Panc1 (cell line): ENCODE measurements around the gene MITF. TPM values are rescaled to one million over a fixed set of nuclear protein-coding genes. Genes with fewer than 3 reads are reported as not detected.

Experiments
- ATAC-seq: fragments of 200-7000 bp; cut with Tn5 transposase; 2 replicates; pipeline ENCODE4 v1.9.1; 2020; ENCODE audit warnings: mild to moderate bottlenecking, moderate library complexity
- BruUV-seq: library from RNA; stranded (reverse); fragments of 400-500 nt; replicated peaks from 2 replicates; lab custom pipeline; 2021; lab: Mats Ljungman, UMichigan
- CTCF ChIA-PET: fragments of 300-600 bp; sonication (Branson Sonifier 250); formaldehyde crosslinking; loops from one replicate; lab custom pipeline; 2022; ENCODE audit warnings: antibody characterized with exemption; lab: Charles Lee
- POLR2A ChIA-PET: fragments of 300-600 bp; sonication (Branson Sonifier 250); formaldehyde crosslinking; loops from one replicate; lab custom pipeline; 2022; ENCODE audit warnings: antibody characterized with exemption; lab: Charles Lee
- DNase-seq: peaks from one replicate; pipeline ENCODE4 v3.0.0-alpha.2; 2010; ENCODE audit warnings: low read depth, low spot score
- H3K27ac ChIP-seq: 2 replicates; pipeline ENCODE4 v1.5.1; 2011; ENCODE audit warnings: mild to moderate bottlenecking, low read length, inconsistent platforms
- H3K27me3 ChIP-seq: fragments of 200-500 bp; sonication (Bioruptor generic); 2 replicates; pipeline ENCODE4 v1.6.0; 2014; ENCODE audit warnings: low read length, inconsistent platforms; ENCODE audit not compliant: control insufficient read depth, insufficient read depth
- H3K36me3 ChIP-seq: fragments of 200-500 bp; sonication (Bioruptor generic); 2 replicates; pipeline ENCODE4 v1.5.1; 2014; ENCODE audit warnings: inconsistent platforms, mild to moderate bottlenecking, low read length, moderate library complexity; ENCODE audit not compliant: control insufficient read depth, insufficient read depth
- H3K4me1 ChIP-seq: 2 replicates; pipeline ENCODE4 v1.5.1; 2011; ENCODE audit warnings: inconsistent platforms, mild to moderate bottlenecking, low read length, moderate library complexity; ENCODE audit not compliant: control insufficient read depth, insufficient read depth
- H3K4me3 ChIP-seq, 2 experiments: 2 replicates each; pipeline ENCODE4 v1.5.1; 2011 to 2012; ENCODE audit warnings: low read depth in 2 of 2, low read length in 2 of 2, mild to moderate bottlenecking in 2 of 2, inconsistent platforms in 1 of 2, moderate library complexity in 1 of 2
- H3K9me3 ChIP-seq: fragments of 200-500 bp; sonication (Bioruptor generic); 2 replicates; pipeline ENCODE4 v1.5.1; 2014; ENCODE audit warnings: low read depth, mild to moderate bottlenecking, inconsistent platforms, low read length, moderate library complexity; ENCODE audit not compliant: control insufficient read depth, insufficient read depth
- CTCF ChIP-seq: fragments of 450-650 bp; IDR thresholded peaks from 2 replicates; pipeline ENCODE4 v1.5.1; 2017; ENCODE audit warnings: mild to moderate bottlenecking
- POLR2AphosphoS5 ChIP-seq: IDR thresholded peaks from 2 replicates; pipeline ENCODE4 v1.6.1; 2012; ENCODE audit warnings: mild to moderate bottlenecking, low read depth, low read length, moderate library complexity
- REST ChIP-seq, 2 experiments: IDR thresholded peaks; 2 replicates each; pipeline ENCODE4 v1.6.1; 2011 to 2012; ENCODE audit warnings: low read depth in 2 of 2, control low read depth in 1 of 2, low read length in 1 of 2, mild to moderate bottlenecking in 1 of 2, moderate library complexity in 1 of 2; ENCODE audit not compliant: insufficient read depth in 1 of 2
- SIN3A ChIP-seq: IDR thresholded peaks from 2 replicates; pipeline ENCODE4 v1.6.1; 2012; ENCODE audit warnings: low read depth, mild to moderate bottlenecking, low read length, moderate library complexity, borderline replicate concordance; ENCODE audit not compliant: insufficient read depth
- TCF7L2 ChIP-seq: IDR thresholded peaks from 2 replicates; pipeline ENCODE4 v1.6.1; 2011; ENCODE audit warnings: mild to moderate bottlenecking, low read depth, low read length, inconsistent platforms
- in situ Hi-C: cut with HindIII; loops from 2 replicates; pipeline ENCODE4 v1.10.0; 2016; ENCODE audit warnings: low sequenced_read_pairs, low pct_unique_long_range_greater_than_20kb
- intact Hi-C: fragments of 100-400 bp; cut with micrococcal nuclease; formaldehyde crosslinking; loops from one replicate; pipeline ENCODE4 v1.10.0; 2022; ENCODE audit not compliant: unreplicated experiment
- total RNA-seq: library from RNA; stranded (reverse); gene quantifications from one replicate; pipeline ENCODE4 v1.2.1, GENCODE V29; 2021; ENCODE audit not compliant: unreplicated experiment

Gene MITF
- total RNA-seq, 1 experiment from 2014 or later, result 10.8 TPM

- no TSS peak for BruUV-seq
- TF ChIP-seq REST (IDR thresholded peaks at IDR 0.05; ENCODE audit: insufficient read depth in 1 of 2, low read depth in 2 of 2, low read length in 1 of 2) (no peak), CTCF (no peak), SIN3A (no peak), TCF7L2 (no peak), POLR2AphosphoS5 (no peak)
- ChIA-PET CTCF (no interaction called here), POLR2A (no interaction called here)
- H3K4me1 ChIP-seq, result no peaks in the 10 kb centered on the region
- in situ Hi-C loops (no loop called here), intact Hi-C loops (no loop called here)
- no peak for ATAC-seq
- DNase-seq, result no peak
- H3K36me3 ChIP-seq, result no peaks in the 10 kb centered on the region
- no peaks in the 10 kb centered on the region for H3K27me3 ChIP-seq
- H3K27ac ChIP-seq, result no peak overlapping the region
- no peak overlapping the region for H3K4me3 ChIP-seq
- no peaks in the 10 kb centered on the region for H3K9me3 ChIP-seq
Measured at GRCh38 chr3:69819282-69819681, 80.0 kb downstream of the MITF start.

GRCh38 chr3:69821133-69821532, 81.9 kb downstream of the MITF start:
- ChIA-PET POLR2A (no interaction called here), CTCF (no interaction called here)
- H3K4me1 ChIP-seq, result no peaks in the 10 kb centered on the region
- TF ChIP-seq TCF7L2 (no peak), REST (IDR thresholded peaks at IDR 0.05; ENCODE audit: insufficient read depth in 1 of 2, low read depth in 2 of 2, low read length in 1 of 2) (no peak), POLR2AphosphoS5 (no peak), SIN3A (no peak), CTCF (no peak)
- no peaks in the 10 kb centered on the region for H3K27me3 ChIP-seq
- H3K9me3 ChIP-seq, result no peaks in the 10 kb centered on the region
- intact Hi-C loops, result no loop called here
- H3K36me3 ChIP-seq, result no peaks in the 10 kb centered on the region
- in situ Hi-C loops, result no loop called here
- no peak for DNase-seq
- H3K27ac ChIP-seq, result no peak overlapping the region
- no TSS peak for BruUV-seq
- no peak overlapping the region for H3K4me3 ChIP-seq
- no peak for ATAC-seq
